Duodenal mucosa (tissue), 2 donors: ENCODE data around the gene PPP4R3B.
A peak's percentile ranks its signal among the peaks of the same experiment; 100 is the strongest.

ENCODE experiments used
- H3K27ac ChIP-seq: one replicate; pipeline ENCODE4 v1.7.0; 2013; ENCODE audit warnings: low read depth, low read length
- H3K27me3 ChIP-seq, 2 donors: one replicate each; pipeline ENCODE4 v1.7.0; 2013; ENCODE audit warnings: low read length in 2 of 2, control low read depth in 1 of 2; ENCODE audit not compliant: insufficient read depth in 2 of 2, control insufficient read depth in 1 of 2
- H3K36me3 ChIP-seq, 2 donors: one replicate each; pipeline ENCODE4 v1.7.0; 2013; ENCODE audit warnings: low read length in 2 of 2, control low read depth in 1 of 2; ENCODE audit not compliant: insufficient read depth in 2 of 2, control insufficient read depth in 1 of 2
- H3K4me1 ChIP-seq, 2 donors: one replicate each; pipeline ENCODE4 v1.7.0; 2013; ENCODE audit warnings: low read length in 2 of 2, control low read depth in 1 of 2; ENCODE audit not compliant: insufficient read depth in 2 of 2, control insufficient read depth in 1 of 2
- H3K4me3 ChIP-seq, 2 donors: one replicate each; pipeline ENCODE4 v1.7.0; 2013; ENCODE audit warnings: low read length in 2 of 2, low read depth in 1 of 2
- H3K9ac ChIP-seq, 2 donors: one replicate each; pipeline ENCODE4 v1.7.0; 2013; ENCODE audit warnings: low read length in 2 of 2, low read depth in 1 of 2
- H3K9me3 ChIP-seq, 2 donors: one replicate each; pipeline ENCODE4 v1.7.0; 2013; ENCODE audit warnings: low read length in 2 of 2, control low read depth in 1 of 2; ENCODE audit not compliant: control insufficient read depth in 1 of 2

PPP4R3B gene

GRCh38 chr2:55616551-55617174, 759 bp downstream of the PPP4R3B start:
- Histone ChIP-seq H3K4me1 (peaks cover 21 to 33% of the 10 kb centered on the region in 2 donors), H3K9ac (peak overlapping the region; percentile 97 to 99), H3K27me3 (no peaks in the 10 kb centered on the region), H3K36me3 (peaks cover 5 to 16% of the 10 kb centered on the region in 2 donors), H3K9me3 (no peaks in the 10 kb centered on the region), H3K27ac (peak overlapping the region; percentile 97), H3K4me3 (peak overlapping the region; percentile 99)

- peaks cover 18 to 31% of the 10 kb centered on the region in 2 donors for H3K4me1 ChIP-seq
- no peak overlapping the region for H3K9ac ChIP-seq
- H3K27ac ChIP-seq: no peak overlapping the region
- no peaks in the 10 kb centered on the region for H3K27me3 ChIP-seq
- peaks cover 9 to 18% of the 10 kb centered on the region in 2 donors for H3K36me3 ChIP-seq
- H3K9me3 ChIP-seq: no peaks in the 10 kb centered on the region
- no peak overlapping the region for H3K4me3 ChIP-seq
Observed at GRCh38 chr2:55611997-55612396, 5.4 kb downstream of the PPP4R3B start.

GRCh38 chr2:55610954-55611743, 6.3 kb downstream of the PPP4R3B start:
- Histone ChIP-seq H3K36me3 (peaks cover 9 to 18% of the 10 kb centered on the region in 2 donors), H3K4me3 (peak overlapping the region in 1 of 2 donors; percentile 44), H3K9ac (peak overlapping the region in 1 of 2 donors; percentile 63), H3K27me3 (no peaks in the 10 kb centered on the region), H3K27ac (no peak overlapping the region), H3K4me1 (peaks cover 14 to 31% of the 10 kb centered on the region in 2 donors), H3K9me3 (no peaks in the 10 kb centered on the region)

- Histone ChIP-seq H3K9me3 (no peaks in the 10 kb centered on the region), H3K27ac (peak overlapping the region; percentile 73), H3K4me1 (peaks cover 9 to 28% of the 10 kb centered on the region in 2 donors), H3K27me3 (no peaks in the 10 kb centered on the region), H3K36me3 (peaks cover 9 to 18% of the 10 kb centered on the region in 2 donors), H3K9ac (peak overlapping the region; percentile 45 to 63), H3K4me3 (peak overlapping the region in 1 of 2 donors; percentile 44)
Observed at GRCh38 chr2:55609938-55610578, 7.4 kb downstream of the PPP4R3B start.

GRCh38 chr2:55609193-55609794, 8.1 kb downstream of the PPP4R3B start:
- Histone ChIP-seq H3K4me3 (no peak overlapping the region), H3K36me3 (peaks cover 9 to 15% of the 10 kb centered on the region in 2 donors), H3K27me3 (no peaks in the 10 kb centered on the region), H3K27ac (no peak overlapping the region), H3K4me1 (peaks cover 12 to 26% of the 10 kb centered on the region in 2 donors), H3K9me3 (no peaks in the 10 kb centered on the region), H3K9ac (peak overlapping the region in 1 of 2 donors; percentile 63)

GRCh38 chr2:55607717-55608116, 9.7 kb downstream of the PPP4R3B start:
- Histone ChIP-seq H3K4me1 (peaks cover 16 to 29% of the 10 kb centered on the region in 2 donors), H3K27ac (no peak overlapping the region), H3K4me3 (no peak overlapping the region)

GRCh38 chr2:55604027-55604565, 13.3 kb downstream of the PPP4R3B start:
- Histone ChIP-seq H3K27me3 (no peaks in the 10 kb centered on the region), H3K4me1 (peaks cover 8 to 22% of the 10 kb centered on the region in 2 donors), H3K4me3 (no peak overlapping the region), H3K36me3 (peaks cover 10 to 22% of the 10 kb centered on the region in 2 donors), H3K9me3 (no peaks in the 10 kb centered on the region), H3K27ac (no peak overlapping the region), H3K9ac (no peak overlapping the region)

More at GRCh38 chr2:55607717-55608116, 9.7 kb downstream of the PPP4R3B start:
- Histone ChIP-seq H3K36me3 (peaks cover 13 to 16% of the 10 kb centered on the region in 2 donors), H3K27me3 (no peaks in the 10 kb centered on the region), H3K9me3 (no peaks in the 10 kb centered on the region), H3K9ac (no peak overlapping the region)

- Histone ChIP-seq H3K27me3 (no peaks in the 10 kb centered on the region), H3K9ac (no peak overlapping the region), H3K4me1 (peaks cover 7 to 10% of the 10 kb centered on the region in 2 donors), H3K4me3 (no peak overlapping the region), H3K36me3 (peaks cover 16 to 35% of the 10 kb centered on the region in 2 donors), H3K27ac (no peak overlapping the region), H3K9me3 (no peaks in the 10 kb centered on the region)
Observed at GRCh38 chr2:55601849-55602248, 15.6 kb downstream of the PPP4R3B start.

GRCh38 chr2:55598056-55598795, 19.2 kb downstream of the PPP4R3B start:
- no peaks in the 10 kb centered on the region for H3K9me3 ChIP-seq
- H3K9ac ChIP-seq: no peak overlapping the region
- H3K27ac ChIP-seq: no peak overlapping the region
- peaks cover 16 to 38% of the 10 kb centered on the region in 2 donors for H3K36me3 ChIP-seq
- no peak overlapping the region for H3K4me3 ChIP-seq
- peaks cover 0 to 7% of the 10 kb centered on the region in 2 donors for H3K4me1 ChIP-seq
- H3K27me3 ChIP-seq: no peaks in the 10 kb centered on the region
